ENCODE measurements around the gene RHEBL1.

RHEBL1 gene

DNA sequence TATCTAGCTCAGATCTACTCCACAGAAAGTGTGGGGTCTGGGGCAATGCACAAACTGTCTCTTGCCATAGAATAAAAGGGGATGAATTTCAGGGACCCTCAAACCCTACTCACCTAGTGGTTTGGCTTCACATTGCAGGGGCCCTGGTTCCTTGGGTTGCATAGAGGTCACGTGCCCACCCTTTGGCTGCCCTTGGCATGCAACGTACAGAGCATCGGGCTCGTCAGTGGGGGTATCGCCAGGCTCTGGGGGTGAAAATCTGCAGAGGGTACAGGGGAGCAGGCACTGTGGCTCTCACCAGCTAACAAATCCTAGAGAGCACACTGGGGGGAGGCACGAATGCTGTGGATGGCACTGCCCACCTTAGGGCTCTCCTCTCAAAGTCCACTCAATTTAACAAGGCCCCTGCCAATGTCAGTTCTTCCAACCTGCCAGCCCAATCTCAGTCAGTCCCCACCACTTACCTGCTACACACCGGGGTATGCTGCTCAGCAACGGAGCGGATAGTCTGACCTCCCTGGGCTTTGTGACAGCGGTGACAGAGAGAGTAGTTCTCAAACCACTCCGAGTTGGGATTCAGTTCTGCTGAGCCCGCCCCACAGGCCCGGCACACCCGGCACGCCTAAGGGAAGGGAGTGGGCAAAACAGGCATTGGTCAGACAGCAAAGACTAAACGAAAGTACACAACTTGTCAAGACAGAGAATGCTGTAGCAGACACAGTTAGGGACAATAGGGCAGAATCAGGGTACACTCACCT is 17.1 kb downstream of the RHEBL1 start:
- DNase-seq: no peak

DNA sequence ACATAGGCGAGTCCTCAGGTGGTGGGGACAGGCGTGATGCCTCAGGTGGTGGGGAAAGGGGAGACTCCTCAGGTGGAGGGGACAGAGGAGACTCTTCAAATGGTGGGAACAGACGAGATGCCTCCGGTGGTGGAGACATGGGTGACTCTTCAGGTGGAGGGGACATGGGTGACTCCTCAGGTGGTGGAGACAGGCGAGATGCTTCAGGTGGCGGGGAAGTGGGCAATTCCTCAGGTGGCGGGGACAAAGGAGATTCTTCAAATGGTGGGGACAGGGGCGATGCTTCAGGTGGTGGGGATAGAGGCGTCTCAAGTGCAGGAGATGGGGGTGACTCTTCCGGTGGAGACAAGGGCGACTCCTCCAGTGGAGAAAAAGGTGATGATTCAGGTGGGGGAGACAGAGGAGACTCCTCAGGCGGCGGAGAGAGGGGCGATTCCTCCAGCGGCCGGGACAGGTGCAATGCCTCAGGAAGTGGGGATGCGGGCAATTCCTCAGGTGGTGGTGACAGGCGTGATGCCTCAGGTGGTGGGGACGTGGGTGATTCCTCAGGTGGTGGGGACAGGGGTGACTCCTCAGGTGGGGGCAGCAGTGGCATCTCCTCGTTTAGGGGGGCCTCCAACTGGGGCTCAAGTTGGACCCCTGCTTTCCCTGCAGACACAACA is 17.9 kb downstream of the RHEBL1 start:
- no peak for DNase-seq

DNA sequence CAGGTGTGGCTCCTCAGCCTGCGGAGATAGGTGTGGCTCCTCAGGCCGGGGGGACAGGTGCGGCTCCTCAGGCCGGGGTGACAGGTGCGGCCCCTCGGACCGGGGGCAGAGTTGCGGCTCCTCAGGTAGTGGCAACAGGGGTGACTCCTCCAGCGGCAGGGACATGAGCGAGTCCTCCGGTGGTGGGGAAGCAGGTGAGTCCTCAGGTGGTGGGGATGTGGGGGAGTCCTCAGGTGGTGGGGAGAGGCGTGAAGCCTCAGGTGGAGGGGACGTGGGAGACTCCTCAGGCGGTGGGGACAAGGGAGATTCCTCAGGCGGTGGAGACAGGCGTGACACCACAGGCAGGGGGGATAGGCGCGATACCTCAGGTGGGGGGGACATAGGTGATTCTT is 18.4 kb downstream of the RHEBL1 start:
- no peak for DNase-seq

DNA sequence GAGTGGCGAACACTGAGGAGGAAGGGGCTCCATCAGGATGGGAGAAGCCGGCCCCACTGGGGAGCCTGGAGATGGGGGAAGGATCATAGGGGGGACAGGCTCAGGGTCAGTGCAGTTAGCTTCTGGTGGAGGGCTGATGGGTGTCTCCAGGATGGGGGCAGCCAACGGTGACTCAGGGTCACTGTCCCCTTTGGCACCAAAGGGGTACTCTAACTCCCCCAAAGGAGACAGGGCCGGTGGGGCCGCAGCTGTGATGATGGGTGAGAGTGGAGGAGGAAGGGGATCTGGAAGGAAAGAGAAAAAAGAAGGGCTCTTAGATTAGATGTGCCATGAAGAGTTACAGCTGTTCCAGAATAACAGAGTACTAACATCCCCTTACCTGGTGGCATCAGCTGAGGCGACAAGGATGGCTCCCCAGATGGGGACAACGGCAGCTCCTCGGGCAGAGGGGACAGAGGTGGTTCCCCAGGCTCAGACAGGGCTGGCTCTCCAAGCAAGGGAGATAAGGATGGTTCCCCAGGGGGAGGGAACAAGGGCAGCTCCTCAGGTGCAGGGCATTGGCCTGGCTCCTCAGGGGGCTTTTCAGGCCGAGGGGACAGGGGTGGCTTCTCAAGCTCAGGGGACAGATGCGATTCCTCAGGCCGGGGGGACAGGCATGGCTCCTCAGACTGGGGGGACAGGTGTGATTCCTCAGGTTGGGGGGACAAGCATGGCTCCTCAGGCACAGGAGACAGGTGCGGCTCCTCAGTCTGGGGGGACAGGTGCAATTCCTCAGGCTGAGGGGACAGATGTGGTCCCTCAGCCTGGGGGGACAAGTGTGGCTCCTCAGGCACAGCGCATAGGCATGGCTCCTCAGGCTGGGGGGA is 19.0 kb downstream of the RHEBL1 start:
- DNase-seq: no peak

DNA sequence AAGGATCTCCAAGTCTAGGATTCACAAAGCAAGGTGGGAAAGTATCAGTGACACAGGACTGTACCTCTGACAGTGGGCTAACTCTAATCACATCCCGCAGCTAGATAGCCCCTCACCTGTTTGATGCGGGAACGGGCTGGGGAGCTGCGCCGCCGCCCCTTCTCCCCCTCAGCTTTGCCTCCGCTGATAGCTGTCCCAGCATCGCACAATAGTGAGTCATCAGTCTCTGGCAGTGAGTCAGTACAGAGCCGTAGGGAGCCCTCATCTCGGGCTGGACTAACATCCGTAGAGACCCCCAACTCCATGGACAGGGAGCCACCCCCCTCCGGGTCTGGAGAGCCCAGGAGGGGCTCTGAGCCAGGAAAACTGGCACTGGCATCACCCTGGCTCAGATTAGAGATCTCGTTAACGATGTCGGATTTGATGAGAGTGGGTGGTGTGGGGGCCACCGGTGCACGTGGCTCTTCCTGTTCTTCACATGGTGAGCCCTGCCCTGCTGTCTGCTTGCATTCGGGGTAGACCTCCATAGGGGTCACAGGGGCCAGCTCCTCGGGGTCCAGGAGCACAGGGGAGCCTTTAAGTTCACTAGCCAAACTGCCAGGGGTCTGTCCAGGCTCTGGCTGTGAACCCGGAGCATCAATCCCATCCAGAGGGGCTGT is 20.1 kb downstream of the RHEBL1 start:
- DNase-seq: no peak

DNA sequence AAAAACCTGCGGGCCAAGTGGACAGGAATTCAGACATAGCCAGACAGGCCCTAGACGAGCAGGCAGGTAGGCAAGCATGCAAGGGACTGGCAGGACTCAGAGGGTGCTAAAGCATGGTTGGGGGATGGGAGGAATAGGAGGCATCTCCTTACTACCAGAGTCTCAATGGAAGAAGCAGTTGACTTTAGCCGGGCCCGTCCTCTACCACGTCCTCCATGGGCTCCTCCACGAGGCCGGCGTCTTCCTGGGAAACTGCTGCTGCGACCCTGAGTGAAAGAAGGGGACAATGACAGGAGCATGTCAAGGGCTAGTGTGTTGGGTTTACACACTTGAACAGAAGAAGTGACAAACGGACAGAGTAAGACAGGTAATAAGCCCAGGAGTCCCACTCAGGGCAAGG is 20.8 kb downstream of the RHEBL1 start:
- no peak for DNase-seq

DNA sequence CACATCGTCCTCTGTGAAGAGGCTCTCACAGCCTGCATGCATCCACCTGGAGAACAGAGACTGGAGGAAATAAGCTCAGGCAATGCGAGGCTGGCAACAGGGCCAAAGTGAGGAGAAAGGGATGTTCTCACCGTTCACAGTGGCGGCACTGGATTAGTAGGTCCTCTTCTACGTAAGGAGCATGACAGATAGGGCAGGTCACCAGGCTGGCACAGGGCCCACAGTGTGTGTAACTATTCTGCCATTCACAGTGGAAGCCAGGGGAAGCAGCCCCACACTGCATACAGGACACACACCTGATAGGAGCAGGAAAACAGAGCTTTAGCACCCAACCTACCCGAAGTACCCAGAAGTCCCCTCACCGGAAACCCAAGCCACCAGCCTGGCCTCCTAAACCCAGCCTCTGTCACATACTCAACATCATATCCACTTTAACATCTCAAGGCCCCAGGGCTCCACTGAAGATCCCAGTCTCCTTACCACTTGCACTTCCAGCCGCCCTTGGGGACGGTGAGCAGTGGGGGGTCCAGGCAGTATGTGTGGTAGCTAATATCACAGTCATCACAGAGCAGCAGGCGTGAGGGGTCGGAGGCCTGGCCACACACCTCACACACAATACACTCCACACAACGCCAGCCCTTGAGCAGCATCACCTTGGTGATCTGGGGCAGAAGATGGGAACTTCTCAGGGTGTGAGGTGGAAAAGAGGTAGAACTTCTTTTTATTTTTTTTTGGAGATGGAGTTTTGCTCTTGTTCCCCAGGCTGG is 23.5 kb downstream of the RHEBL1 start:
- no peak for DNase-seq

DNA sequence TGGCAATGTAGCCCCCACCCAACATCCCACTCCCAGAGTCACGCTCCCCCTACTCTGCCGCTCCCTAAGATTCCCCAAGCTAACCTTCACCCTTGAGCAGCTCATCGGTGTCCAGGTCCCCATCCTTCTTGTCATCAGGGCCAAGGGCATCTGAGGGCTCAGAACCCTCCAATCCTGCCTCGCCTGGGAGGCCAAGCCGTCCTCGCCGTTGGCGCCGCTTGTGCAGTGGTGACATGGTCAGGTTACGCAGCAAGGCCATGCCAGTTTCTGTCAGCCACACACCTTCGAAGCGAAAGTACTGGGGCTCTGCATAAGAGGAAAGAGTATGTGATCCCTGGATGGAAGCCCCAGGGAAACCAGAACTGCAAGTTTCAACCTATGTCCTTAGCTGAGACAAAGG is 25.1 kb downstream of the RHEBL1 start:
- DNase-seq: no peak

DNA sequence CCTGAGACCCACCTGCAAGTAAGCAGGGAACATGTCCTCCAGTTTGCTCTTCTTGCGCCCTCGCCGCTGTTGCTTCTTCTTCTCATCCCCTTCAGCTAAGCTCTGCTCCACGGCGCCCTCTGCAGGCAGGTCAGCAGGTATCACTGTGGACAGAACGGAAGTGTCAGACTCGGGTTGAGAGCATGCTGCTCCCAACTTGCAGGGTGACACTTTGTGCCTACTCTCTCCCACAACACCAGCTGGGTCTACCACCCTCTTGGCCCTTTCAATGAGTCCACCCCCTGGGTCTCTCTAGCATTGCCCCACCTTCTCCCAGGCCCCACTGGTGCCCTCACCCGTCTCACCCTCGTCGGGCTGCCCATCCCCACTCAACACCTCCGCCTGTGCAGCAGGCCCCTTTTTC is 25.9 kb downstream of the RHEBL1 start:
- peak; percentile 81 for DNase-seq

DNA sequence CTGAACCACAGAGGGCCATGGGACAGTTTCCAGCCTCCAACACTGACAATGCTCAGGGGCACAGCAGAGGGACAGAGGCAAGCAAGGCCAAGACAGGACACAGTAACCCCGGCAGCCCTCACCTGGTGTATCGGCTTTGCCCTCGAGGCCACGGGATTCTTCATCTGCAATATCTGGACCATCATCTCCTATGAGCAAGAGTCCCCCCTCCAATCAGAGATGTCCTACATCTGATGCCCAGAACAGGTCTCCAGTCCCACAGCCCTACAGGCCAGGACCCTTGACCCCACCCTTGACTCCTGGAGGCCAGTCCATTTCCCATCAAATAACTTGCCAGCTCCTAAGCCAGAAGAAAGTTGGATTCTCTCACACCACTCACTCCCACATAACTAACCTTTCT is 26.5 kb downstream of the RHEBL1 start:
- DNase-seq: no peak

DNA sequence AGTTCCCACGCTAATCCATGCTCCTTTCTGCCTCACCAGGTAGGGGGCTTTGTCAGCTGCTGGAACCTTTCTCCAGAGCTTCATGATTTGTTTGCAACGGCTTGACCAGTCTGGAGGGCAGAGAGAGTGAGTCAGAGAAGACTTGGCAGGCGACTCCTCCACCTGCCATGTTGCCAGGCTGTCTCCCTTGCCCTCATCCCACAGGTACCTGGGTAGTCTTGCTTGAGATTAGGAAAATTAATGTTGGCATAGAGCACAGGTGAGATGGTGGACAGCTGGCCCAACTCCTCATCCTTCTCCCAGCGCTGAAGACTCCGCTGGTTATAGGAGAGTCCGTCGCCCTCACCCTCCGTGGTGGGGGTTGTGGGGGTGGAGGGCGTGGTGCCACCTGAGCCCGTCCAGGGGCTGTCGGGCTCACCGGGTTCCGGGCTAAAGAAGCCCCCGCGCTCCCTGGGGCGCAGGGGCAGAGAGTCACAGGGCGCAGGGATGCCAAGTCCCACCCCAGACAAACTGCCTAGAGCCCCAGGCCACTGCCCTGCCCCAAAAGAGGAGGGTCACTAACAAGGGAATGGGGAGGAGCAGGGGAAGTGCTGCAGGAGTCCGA is 27.8 kb downstream of the RHEBL1 start:
- no peak for DNase-seq

DNA sequence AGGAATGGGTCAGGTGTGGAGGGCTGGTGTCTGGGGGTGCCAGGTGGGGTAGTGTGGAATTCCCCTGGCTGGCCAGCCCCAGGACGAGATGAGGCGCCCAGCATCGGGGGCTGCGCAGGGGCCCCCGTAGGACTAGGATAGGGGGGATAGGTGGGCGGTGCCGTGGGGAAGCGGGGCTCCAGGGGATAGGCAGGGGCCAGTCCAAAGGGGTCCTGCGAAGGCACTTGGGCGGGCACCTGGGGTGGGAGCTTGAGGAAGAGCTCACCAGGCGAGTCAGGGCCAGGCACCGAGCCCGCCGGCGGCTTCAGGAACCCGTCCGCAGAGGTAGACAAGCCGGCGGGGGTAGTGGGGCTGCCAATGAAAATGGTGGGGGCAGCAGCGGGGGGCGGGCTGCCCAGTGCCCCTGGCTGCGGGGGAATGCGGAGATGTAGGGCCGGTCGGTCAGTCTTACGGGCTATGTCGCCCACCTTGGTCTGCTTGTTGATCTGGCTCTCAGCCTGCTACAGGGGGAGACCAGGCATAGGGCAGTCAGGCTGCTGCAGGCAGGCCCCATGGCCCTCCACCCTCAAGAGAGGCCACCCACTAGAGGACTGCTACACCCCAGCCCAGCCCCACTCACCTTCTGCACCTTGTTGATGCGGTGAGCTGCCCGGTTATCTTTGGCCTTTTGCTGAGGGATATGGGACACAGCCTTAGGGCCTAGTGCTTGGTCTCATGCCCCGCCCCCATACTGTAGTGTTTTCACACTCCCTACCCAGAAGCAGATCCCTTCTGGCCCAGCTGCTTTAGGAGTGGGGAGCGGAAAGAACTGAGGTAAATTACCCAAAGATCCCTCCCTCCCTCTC is 28.5 kb downstream of the RHEBL1 start:
- no peak for DNase-seq

DNA sequence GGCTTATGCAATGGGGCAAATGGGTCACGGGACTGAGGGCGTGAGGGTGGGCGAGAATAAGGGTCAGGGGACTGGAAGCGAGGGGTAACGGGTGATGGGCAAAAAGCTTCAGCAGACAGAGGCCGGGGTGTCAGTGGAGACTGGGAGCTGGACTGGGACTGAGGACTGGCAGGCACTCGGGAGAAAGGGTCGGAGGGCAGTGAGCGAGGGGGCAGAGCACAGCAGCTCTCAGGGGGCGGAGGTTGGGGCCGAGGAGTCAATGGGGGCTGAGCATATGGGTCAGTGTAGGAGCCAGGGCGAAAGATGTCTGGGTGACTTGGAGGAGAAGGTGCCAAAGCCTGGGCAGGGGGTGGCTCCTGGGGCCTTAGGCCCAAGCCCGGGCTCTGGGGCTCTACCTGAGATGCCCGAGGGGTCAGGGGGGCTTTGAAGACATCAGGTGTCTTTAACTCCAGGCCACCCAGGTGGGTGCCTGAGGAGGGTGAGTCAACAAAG is 29.4 kb downstream of the RHEBL1 start:
- DNase-seq: no peak

DNA sequence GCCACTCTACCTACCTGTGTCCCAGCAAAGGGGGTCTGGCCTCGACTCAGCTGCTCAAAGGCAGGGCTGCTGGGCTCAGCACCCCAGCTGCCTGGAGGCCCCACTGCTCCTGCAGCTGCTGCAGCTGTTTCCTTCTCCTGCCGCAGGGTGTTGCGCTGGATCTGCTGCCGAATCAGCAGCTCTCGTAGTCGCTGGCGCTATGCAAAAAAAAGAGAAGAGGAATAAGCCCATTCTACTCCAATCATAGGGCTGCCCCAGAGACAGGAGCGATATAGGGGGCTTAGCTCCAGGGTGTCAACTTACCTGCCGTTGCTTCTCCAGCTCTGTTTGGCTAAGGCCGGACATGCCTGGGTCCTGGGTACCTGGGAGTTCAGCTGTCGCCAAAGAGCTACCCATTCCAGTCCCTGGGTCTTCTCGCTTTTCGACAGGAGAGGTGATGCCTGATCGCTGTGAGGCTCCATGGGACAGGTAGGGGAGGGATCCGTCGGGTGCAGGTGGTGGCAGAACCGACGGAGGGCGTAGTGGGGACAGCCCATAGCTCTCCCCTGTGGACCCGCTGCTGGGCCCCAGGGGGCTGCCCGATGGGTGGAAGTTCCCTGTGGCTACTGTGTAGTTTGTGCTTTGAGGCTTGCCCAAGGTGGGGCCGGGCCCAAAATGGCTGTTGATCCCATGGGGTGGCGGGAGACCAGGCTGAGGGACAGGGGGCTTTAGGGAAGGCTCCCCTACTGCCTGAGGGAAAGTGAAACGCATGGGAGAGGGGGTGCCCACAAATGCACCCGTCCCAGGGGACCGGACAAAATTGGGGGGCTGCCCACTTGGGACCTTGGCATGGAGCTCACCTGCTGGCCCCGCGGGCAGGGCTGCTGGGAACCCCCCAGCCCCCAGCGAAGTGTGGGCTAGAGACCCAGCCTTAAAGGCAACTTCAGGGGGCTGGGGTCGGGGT is 30.1 kb downstream of the RHEBL1 start:
- DNase-seq: no peak

DNA sequence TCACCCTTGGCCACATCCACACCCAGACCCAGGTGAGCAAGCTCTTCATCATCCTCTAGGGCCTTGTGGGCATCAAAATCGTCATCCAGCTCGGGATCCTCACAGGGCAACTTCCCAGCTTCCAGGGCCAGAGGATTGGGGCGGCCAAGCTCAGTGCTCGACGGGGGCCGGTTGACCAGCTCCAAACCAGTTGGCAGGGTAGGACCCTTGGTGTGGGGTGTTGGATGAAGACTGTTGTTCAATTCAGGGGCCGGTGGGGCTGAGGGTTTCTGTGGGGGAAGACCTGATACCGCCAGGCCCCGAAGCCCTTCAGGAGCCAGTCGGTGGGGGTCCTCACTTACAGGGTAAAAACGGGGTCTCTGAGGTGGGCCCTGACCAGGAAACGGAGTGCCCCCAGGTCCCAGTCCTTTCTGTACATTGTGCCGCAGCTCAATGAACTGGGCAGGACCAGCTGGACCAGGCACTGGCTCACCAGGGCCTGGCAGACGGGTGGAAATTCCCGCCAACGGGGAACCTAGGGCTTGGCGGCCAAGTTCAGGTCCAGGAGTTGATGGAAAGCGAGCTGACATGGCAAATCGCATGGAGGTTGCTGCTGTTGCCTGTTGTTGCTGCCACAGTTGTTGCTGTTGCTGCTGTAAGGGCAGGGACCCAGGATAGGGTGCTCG is 31.4 kb downstream of the RHEBL1 start:
- no peak for DNase-seq

DNA sequence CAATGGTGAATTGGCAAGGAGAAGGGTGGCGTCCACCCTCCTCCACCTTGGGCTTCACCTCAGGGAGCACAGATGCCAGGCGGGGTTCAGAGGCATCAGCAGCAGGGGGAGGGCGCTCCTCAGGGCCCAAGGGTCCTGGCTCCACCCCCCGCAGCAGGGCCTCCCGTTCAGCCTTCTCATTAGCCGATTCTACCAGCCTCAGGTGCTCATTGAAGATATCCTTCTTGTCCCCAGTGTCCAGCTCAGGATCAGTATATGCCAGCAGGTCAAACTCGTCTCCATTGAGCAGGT is 31.9 kb downstream of the RHEBL1 start:
- no peak for DNase-seq

DNA sequence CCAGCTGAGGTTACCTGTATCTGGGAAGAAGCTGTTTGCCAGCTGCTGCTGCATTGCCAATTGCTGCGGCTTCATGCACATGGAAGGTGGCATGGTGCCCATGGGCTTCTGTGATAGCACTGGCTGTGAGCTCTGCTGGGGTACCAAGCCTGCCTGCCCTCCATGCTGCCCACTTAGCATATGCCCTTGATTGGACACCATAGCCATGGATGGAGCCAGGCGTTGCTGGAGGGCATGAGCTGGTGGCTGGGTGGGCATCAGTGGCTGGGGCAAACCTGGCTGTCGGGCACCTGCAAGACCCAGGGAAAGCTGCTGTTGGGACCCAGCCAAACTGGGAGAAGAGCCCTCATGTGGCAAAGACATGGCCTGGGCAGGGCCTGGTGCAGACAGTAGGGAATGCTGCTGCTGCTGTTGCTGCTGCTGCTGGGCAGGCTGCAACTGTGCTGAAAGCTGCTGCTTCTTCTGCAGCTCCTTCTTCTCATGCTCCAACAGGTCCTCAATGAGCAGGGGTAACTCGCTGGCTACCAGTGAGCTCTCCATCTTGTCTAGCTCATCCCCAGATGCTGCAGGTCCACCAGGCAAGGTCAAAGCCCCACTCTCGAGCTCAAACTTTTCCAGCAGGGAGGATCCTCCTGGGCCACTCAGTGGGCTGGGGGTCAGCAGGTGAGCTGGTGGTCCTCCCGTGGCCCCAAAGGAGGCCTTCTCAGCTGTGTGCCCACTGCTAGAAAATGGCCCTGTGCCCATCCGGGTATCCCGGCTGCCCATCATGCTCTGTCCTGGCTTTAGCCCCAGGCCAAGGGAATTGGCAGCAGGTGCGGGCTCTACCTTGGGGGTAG is 32.5 kb downstream of the RHEBL1 start:
- DNase-seq: no peak

DNA sequence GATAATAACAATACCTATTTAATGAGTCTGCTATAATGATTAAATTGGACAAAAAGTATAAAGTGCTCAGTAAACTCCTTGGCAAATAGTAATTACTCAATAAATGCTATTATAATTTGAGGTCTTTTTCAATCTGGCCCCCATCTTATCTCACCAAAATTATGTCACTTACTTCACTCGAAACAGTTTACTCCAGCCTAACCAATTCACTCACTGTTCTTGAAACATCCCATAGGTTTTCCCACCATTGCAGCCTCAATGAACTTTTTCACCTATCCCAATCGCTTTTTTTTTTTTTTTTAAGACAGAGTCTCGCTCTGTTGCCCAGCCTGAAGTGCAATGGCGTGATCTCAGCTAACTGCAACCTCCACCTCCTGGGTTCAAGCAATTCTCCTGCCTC is 33.8 kb downstream of the RHEBL1 start:
- DNase-seq: no peak

DNA sequence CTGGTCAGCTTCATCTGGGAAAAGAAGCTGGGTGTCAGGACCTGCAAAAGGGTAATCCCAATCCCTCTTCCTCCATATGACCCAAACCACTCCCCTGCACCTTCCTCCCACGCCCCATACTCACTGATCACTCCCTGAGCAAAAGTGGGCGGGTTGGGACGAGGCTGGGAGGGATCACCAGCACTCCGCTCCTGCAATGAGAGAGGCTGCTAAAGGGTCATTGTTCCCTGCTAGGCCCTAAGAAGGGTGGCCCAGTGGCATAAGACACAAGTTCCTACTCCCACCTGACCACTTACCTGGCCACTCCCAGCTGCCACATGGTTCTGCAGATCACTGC is 35.5 kb downstream of the RHEBL1 start:
- DNase-seq: no peak
